ENCODE measurements around the gene SMIM35. TPM values are rescaled to one million over a fixed set of nuclear protein-coding genes. Genes with fewer than 3 reads are reported as not detected.

Gene SMIM35
- total and polyA plus RNA-seq, 2 of the 4 experiments (the other 2 are of a cell fraction), result not detected

- Histone ChIP-seq H2BK120ac (ENCODE audit: low read depth, low read length) (no peak overlapping the region), H4K20me1 (ENCODE audit: insufficient read depth, low read length) (no peaks in the 10 kb centered on the region), H4K5ac (ENCODE audit: low read depth, low read length) (no peak overlapping the region), H3K4me2 (ENCODE audit: low read depth, low read length) (no peak overlapping the region), H2BK20ac (ENCODE audit: low read depth, low read length) (no peak overlapping the region), H3K4ac (ENCODE audit: low read depth, low read length) (no peak overlapping the region), H2BK15ac (ENCODE audit: low read depth, low read length) (no peak overlapping the region), H3K9me3 (ENCODE audit: control insufficient read depth, insufficient read depth, low read length) (no peaks in the 10 kb centered on the region), H3K14ac (replicated peaks; ENCODE audit: low read depth, low read length) (no peak overlapping the region), H3K79me1 (ENCODE audit: low read depth in 1 of 2, low read length in 2 of 2) (no peaks in the 10 kb centered on the region), H3K4me3 (ENCODE audit: insufficient read depth, low read depth, low read length) (no peak overlapping the region), H3K56ac (ENCODE audit: extremely low read depth, insufficient read depth, low read length) (no peak overlapping the region), H4K91ac (ENCODE audit: insufficient read depth, low read depth, low read length) (no peak overlapping the region), H3K18ac (ENCODE audit: low read depth, low read length) (no peak overlapping the region), H2BK5ac (ENCODE audit: low read depth, low read length, poor library complexity, severe bottlenecking) (no peak overlapping the region), H2AK9ac (replicated peaks; ENCODE audit: low read depth, low read length, poor library complexity) (no peak overlapping the region), H3K27me3 (ENCODE audit: control insufficient read depth, insufficient read depth, low read length) (no peaks in the 10 kb centered on the region; the same call in none of the 2 replicates), H3K36me3 (ENCODE audit: control insufficient read depth, insufficient read depth, low read length) (no peaks in the 10 kb centered on the region), H3K23ac (ENCODE audit: low read depth, low read length) (no peak overlapping the region), H4K8ac (ENCODE audit: low read depth in 2 of 2, low read length in 2 of 2) (no peak overlapping the region), H2AFZ (replicated peaks; ENCODE audit: low read length, poor library complexity) (no peak overlapping the region), H3K27ac (ENCODE audit: insufficient read depth, low read length) (no peak overlapping the region), H3K9me1 (ENCODE audit: insufficient read depth, low read length) (no peaks in the 10 kb centered on the region), H2AK5ac (ENCODE audit: low read depth, low read length) (no peak overlapping the region), H3K4me1 (ENCODE audit: control insufficient read depth, insufficient read depth, low read length) (no peaks in the 10 kb centered on the region), H3K9ac (ENCODE audit: low read depth, low read length) (no peak overlapping the region)
- ChIA-PET CTCF (interaction anchor here (0.6 kb wide), 1 partner anchor 723 kb away, joined by 5 read pairs; no protein-coding TSS in a partner anchor), POLR2A (ENCODE audit: unreplicated experiment) (no interaction called here)
- dilution Hi-C loops (cut with HindIII; ENCODE audit: low sequenced_read_pairs, unreplicated experiment), result no loop called here
- no peak for ATAC-seq (ENCODE audit: low read depth)
- WGBS, 2 experiments (ENCODE audit: extremely low coverage in 2 of 2, insufficient read length in 1 of 2), result 45% methylated on average over 12 of the region's 24 CpGs; no CpG with 5 or more reads in 1 of the 2 experiments
- no peak for TF ChIP-seq MAZ (IDR thresholded peaks at IDR 0.05; ENCODE audit: borderline replicate concordance, low read depth, low read length)
- no peak for TF ChIP-seq NFE2L2 (IDR thresholded peaks at IDR 0.05; ENCODE audit: low read depth, low read length)
- no peak for TF ChIP-seq ELK1 (IDR thresholded peaks at IDR 0.05; ENCODE audit: borderline replicate concordance, low read depth, low read length)
- TF ChIP-seq MXI1 (IDR thresholded peaks at IDR 0.05; ENCODE audit: borderline replicate concordance, low read depth, low read length), result no peak
- no peak for TF ChIP-seq SMC3 (IDR thresholded peaks at IDR 0.05; ENCODE audit: low read depth, low read length)
- TF ChIP-seq RCOR1 (IDR thresholded peaks at IDR 0.05; ENCODE audit: insufficient replicate concordance, low read length), result no peak
- no peak for TF ChIP-seq MAFK (IDR thresholded peaks at IDR 0.05; ENCODE audit: low read depth, low read length)
- no peak for TF ChIP-seq CHD1 (IDR thresholded peaks at IDR 0.05; ENCODE audit: low read depth, low read length)
- TF ChIP-seq USF2 (IDR thresholded peaks at IDR 0.05; ENCODE audit: low read depth, low read length), result no peak
- TF ChIP-seq BHLHE40 (IDR thresholded peaks at IDR 0.05; ENCODE audit: low read depth, low read length), result no peak
- no peak for TF ChIP-seq FOS (IDR thresholded peaks at IDR 0.05; ENCODE audit: low read depth, low read length)
- no peak for TF ChIP-seq RFX5 (IDR thresholded peaks at IDR 0.05; ENCODE audit: low read depth, low read length)
- no peak for TF ChIP-seq CTCF (conservative IDR thresholded peaks at IDR 0.05; ENCODE audit: low read depth, low read length)
- no peak for TF ChIP-seq CEBPB (IDR thresholded peaks at IDR 0.05; ENCODE audit: low read depth, low read length)
- TF ChIP-seq POLR2A (IDR thresholded peaks at IDR 0.05; ENCODE audit: low read depth, low read length), result no peak
- BruUV-seq (replicated peaks), result no TSS peak
- intact Hi-C loops (cut with micrococcal nuclease), result no loop called here
- no peak for DNase-seq
- in situ Hi-C loops (cut with MboI; ENCODE audit: low sequenced_read_pairs), result no loop called here
Observed at GRCh38 chr11:118068206-118068944, 18.4 kb downstream of the SMIM35 start.
